Measurements from ENCODE around the gene PSMG4. TPM values are rescaled to one million over a fixed set of nuclear protein-coding genes. Genes with fewer than 3 reads are reported as not detected.
A peak's percentile ranks its signal among the peaks of the same experiment; 100 is the strongest.

The PSMG4 gene
- total and polyA plus RNA-seq, 10 of the 15 experiments (the other 5 are each of a cell fraction or from before 2014, with no cell fraction given) = 7.1 to 62.6 (median 29.8) TPM

- TF ChIP-seq NR2C2 (IDR thresholded peaks at IDR 0.05; ENCODE audit: borderline replicate concordance, control insufficient read depth, insufficient read length, low read depth) (no peak), POLR2AphosphoS5 (IDR thresholded peaks at IDR 0.05; ENCODE audit: low read length) (no peak), SMAD5 (IDR thresholded peaks at IDR 0.05; ENCODE audit: low read depth) (no peak), CHD1 (IDR thresholded peaks at IDR 0.05; ENCODE audit: low read depth, low read length) (no peak), TBL1XR1 (IDR thresholded peaks at IDR 0.05; ENCODE audit: low read depth, low read length) (peak; percentile 75; the same call in 1 of the 2 replicates), JUND (IDR thresholded peaks at IDR 0.05; ENCODE audit: low read depth, low read length) (no peak), BCL3 (IDR thresholded peaks at IDR 0.05; ENCODE audit: borderline replicate concordance, insufficient read depth, low read depth, low read length, poor library complexity, severe bottlenecking) (peak; percentile 29), E2F4 (IDR thresholded peaks at IDR 0.05; ENCODE audit: low read depth, low read length) (no peak), ZNF217 (IDR thresholded peaks at IDR 0.05) (no peak), MEF2B (IDR thresholded peaks at IDR 0.05; ENCODE audit: partially characterized antibody, poor library complexity, severe bottlenecking) (peak; percentile 79), SIN3A (IDR thresholded peaks at IDR 0.05; ENCODE audit: low read depth, low read length) (no peak), GABPA (IDR thresholded peaks at IDR 0.05; ENCODE audit: low read depth) (peak; percentile 53; the same call in 1 of the 2 replicates), KDM1A (IDR thresholded peaks at IDR 0.05; ENCODE audit: borderline replicate concordance) (no peak), RCOR1 (conservative IDR thresholded peaks at IDR 0.05; ENCODE audit: low read depth, low read length) (no peak), NR2C1 (IDR thresholded peaks at IDR 0.05) (no peak), PML (IDR thresholded peaks at IDR 0.05; ENCODE audit: low read length) (0 out of 2 replicates have a peak, but pooled peaks have one; percentile 43), USF2 (IDR thresholded peaks at IDR 0.05; ENCODE audit: borderline replicate concordance, low read depth, low read length) (no peak)
- TF ChIP-seq, protein P1, sequence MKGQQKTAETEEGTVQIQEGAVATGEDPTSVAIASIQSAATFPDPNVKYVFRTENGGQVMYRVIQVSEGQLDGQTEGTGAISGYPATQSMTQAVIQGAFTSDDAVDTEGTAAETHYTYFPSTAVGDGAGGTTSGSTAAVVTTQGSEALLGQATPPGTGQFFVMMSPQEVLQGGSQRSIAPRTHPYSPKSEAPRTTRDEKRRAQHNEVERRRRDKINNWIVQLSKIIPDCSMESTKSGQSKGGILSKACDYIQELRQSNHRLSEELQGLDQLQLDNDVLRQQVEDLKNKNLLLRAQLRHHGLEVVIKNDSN (IDR thresholded peaks at IDR 0.05; ENCODE audit: borderline replicate concordance, extremely low read length, insufficient read depth, low read depth, low read length) = no peak
- TF ChIP-seq, protein P2, sequence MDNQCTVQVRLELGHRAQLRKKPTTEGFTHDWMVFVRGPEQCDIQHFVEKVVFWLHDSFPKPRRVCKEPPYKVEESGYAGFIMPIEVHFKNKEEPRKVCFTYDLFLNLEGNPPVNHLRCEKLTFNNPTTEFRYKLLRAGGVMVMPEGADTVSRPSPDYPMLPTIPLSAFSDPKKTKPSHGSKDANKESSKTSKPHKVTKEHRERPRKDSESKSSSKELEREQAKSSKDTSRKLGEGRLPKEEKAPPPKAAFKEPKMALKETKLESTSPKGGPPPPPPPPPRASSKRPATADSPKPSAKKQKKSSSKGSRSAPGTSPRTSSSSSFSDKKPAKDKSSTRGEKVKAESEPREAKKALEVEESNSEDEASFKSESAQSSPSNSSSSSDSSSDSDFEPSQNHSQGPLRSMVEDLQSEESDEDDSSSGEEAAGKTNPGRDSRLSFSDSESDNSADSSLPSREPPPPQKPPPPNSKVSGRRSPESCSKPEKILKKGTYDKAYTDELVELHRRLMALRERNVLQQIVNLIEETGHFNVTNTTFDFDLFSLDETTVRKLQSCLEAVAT (IDR thresholded peaks at IDR 0.05) = no peak
- TF ChIP-seq, protein P3, sequence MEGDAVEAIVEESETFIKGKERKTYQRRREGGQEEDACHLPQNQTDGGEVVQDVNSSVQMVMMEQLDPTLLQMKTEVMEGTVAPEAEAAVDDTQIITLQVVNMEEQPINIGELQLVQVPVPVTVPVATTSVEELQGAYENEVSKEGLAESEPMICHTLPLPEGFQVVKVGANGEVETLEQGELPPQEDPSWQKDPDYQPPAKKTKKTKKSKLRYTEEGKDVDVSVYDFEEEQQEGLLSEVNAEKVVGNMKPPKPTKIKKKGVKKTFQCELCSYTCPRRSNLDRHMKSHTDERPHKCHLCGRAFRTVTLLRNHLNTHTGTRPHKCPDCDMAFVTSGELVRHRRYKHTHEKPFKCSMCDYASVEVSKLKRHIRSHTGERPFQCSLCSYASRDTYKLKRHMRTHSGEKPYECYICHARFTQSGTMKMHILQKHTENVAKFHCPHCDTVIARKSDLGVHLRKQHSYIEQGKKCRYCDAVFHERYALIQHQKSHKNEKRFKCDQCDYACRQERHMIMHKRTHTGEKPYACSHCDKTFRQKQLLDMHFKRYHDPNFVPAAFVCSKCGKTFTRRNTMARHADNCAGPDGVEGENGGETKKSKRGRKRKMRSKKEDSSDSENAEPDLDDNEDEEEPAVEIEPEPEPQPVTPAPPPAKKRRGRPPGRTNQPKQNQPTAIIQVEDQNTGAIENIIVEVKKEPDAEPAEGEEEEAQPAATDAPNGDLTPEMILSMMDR (IDR thresholded peaks at IDR 0.05 in 2 of 3, conservative IDR thresholded peaks at IDR 0.05 in 1 of 3; ENCODE audit: control insufficient read depth in 2 of 3, extremely low read depth in 1 of 3, insufficient read depth in 1 of 3, low read depth in 3 of 3, low read length in 3 of 3) = peak in 1 of 3 experiments; percentile 30; a peak in 2 of 6 replicates
Measured at GRCh38 chr6:3209114-3210023, 49.4 kb upstream of the PSMG4 start (continued).

All from GM12878 (cell line).